A549 (cell line): Measurements from ENCODE around the gene TSPAN18.

ENCODE experiments used
- CEBPB ChIP-seq, 2 experiments: fragments of >200 bp in 1 of 2; sonication (Bioruptor Twin) in 1 of 2; formaldehyde crosslinking in 1 of 2; IDR thresholded peaks; 2 replicates each; pipeline ENCODE4 v1.6.1; 2012 to 2016
- EP300 ChIP-seq, 2 experiments: fragments of >200 bp; sonication (Bioruptor Twin); formaldehyde crosslinking; IDR thresholded peaks; 2 replicates in 1 of 2; 3 replicates in 1 of 2; pipeline ENCODE4 v1.6.1; 2016 to 2017
- GATA3 ChIP-seq: IDR thresholded peaks from 2 replicates; pipeline ENCODE4 v1.6.1; 2012; ENCODE audit warnings: borderline replicate concordance
- HDAC2 ChIP-seq: fragments of 200-600 bp; sonication (generic); IDR thresholded peaks from 2 replicates; pipeline ENCODE4 v1.6.1; 2016
- JUNB ChIP-seq: fragments of >200 bp; sonication (Bioruptor Twin); formaldehyde crosslinking; IDR thresholded peaks from 2 replicates; pipeline ENCODE4 v1.6.1; 2016
- KDM5A ChIP-seq: fragments of 200-600 bp; sonication (generic); IDR thresholded peaks from 2 replicates; pipeline ENCODE4 v1.6.1; 2016; ENCODE audit warnings: antibody characterized with exemption, mild to moderate bottlenecking
- NPAS2 ChIP-seq: fragments of 250-450 bp; sonication (Bioruptor Pico); IDR thresholded peaks from 2 replicates; pipeline ENCODE4 v1.8.0; 2022; ENCODE audit warnings: mild to moderate bottlenecking, moderate library complexity, borderline replicate concordance
- POLR2A ChIP-seq: IDR thresholded peaks from 2 replicates; pipeline ENCODE4 v1.6.1; 2012; ENCODE audit warnings: mild to moderate bottlenecking, low read length
- RARB ChIP-seq: fragments of 250-450 bp; sonication (Bioruptor Pico); IDR thresholded peaks from 2 replicates; pipeline ENCODE4 v1.8.0; 2021; ENCODE audit warnings: mild to moderate bottlenecking, moderate library complexity
- RNF2 ChIP-seq: fragments of 200-600 bp; sonication (generic); IDR thresholded peaks from 2 replicates; pipeline ENCODE4 v1.6.1; 2016; ENCODE audit warnings: low read depth, mild to moderate bottlenecking, antibody characterized with exemption, moderate library complexity, borderline replicate concordance
- SMC3 ChIP-seq: fragments of >200 bp; sonication (Bioruptor Twin); formaldehyde crosslinking; IDR thresholded peaks from 3 replicates; pipeline ENCODE4 v1.6.1; 2018; ENCODE audit warnings: inconsistent platforms
- ZNF302 ChIP-seq: fragments of 250-450 bp; sonication (Bioruptor Pico); IDR thresholded peaks from 2 replicates; pipeline ENCODE4 v1.9.0; 2021; ENCODE audit warnings: inconsistent platforms, mild to moderate bottlenecking, moderate library complexity
- TF ChIP-seq, protein P1 (sequence below): fragments of >200 bp; sonication (Bioruptor Twin); formaldehyde crosslinking; IDR thresholded peaks from 3 replicates; pipeline ENCODE4 v1.5.1; 2016
- TF ChIP-seq, protein P2 (sequence below): IDR thresholded peaks from 2 replicates; pipeline ENCODE4 v1.6.1; 2012

DNA sequence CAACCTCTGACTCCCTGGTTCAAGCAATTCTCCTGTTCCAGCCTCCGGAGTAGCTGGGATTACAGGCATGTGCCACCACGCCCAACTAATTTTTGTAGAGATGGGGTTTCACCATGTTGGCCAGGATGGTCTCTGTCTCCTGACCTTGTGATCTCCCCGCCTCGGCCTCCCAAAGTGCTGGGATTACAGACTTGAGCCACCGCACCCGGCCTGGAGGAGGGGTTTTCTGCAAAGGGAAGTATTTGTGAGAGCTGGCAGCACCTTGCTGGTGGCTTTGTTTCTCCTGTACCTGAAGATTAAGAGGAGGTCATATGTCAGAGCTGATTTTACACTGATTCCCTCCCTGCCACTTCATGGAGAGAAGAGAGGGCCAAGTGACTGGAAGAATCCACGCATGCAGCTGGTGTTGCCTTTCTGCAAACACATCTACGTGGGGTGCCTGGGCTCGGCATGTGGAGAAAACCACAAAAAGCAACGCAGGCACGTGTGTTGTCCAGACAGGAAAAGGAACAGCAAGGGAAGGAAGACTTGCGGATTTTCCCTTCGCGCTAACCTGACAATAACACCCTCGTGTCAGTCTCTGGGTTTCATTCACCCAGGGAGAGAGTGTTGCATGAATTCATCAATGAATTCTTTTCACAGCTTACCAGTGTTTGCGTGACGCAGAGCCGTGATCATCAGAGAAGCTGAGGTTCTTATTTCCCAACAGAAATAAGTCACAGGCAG is 61.9 kb downstream of the TSPAN18 start:
- TF ChIP-seq NPAS2 (no peak), GATA3 (no peak), POLR2A (no peak), HDAC2 (no peak), RARB (CRISPR knock-in tag) (no peak), EP300 (IDR thresholded peaks at IDR 0.05) (no peak), RNF2 (no peak), SMC3 (no peak), ZNF302 (CRISPR knock-in tag) (no peak), KDM5A (no peak), CEBPB (IDR thresholded peaks at IDR 0.05) (no peak), JUNB (no peak)
- TF ChIP-seq, protein P1, sequence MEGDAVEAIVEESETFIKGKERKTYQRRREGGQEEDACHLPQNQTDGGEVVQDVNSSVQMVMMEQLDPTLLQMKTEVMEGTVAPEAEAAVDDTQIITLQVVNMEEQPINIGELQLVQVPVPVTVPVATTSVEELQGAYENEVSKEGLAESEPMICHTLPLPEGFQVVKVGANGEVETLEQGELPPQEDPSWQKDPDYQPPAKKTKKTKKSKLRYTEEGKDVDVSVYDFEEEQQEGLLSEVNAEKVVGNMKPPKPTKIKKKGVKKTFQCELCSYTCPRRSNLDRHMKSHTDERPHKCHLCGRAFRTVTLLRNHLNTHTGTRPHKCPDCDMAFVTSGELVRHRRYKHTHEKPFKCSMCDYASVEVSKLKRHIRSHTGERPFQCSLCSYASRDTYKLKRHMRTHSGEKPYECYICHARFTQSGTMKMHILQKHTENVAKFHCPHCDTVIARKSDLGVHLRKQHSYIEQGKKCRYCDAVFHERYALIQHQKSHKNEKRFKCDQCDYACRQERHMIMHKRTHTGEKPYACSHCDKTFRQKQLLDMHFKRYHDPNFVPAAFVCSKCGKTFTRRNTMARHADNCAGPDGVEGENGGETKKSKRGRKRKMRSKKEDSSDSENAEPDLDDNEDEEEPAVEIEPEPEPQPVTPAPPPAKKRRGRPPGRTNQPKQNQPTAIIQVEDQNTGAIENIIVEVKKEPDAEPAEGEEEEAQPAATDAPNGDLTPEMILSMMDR = no peak
- TF ChIP-seq, protein P2, sequence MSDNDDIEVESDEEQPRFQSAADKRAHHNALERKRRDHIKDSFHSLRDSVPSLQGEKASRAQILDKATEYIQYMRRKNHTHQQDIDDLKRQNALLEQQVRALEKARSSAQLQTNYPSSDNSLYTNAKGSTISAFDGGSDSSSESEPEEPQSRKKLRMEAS = no peak
